Stimulated activated naive CD4-positive, alpha-beta T cell (primary cell): ENCODE measurements around the gene ZFP82.

Experiments
- DNase-seq, 6 experiments: peaks; one replicate each; lab custom pipeline; 2025; lab: John Stamatoyannopoulos, UW

Gene ZFP82

DNA sequence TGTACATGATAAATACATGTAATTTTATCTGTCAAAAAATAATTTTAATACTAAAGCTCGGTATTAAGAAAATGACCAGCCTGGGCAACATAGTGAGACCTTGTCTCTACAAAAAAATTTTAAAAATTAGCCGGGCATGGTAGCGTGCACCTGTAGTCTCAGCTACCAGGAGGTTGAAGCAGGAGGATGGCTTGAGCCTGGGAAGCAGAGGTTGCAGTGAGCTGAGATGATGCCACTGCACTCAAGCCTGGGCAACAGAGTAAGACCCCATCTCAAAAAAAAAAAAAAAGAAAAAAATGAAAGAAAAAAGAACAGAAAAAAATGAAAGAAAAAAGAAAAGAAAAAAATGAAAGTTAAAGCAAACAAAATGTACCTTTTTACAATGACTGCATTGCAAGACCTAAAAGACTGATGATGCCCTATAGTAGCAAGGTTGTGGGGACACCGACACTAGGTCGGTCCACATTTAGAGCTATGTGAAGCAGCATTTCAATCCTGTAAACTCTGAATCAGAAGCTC is 44.7 kb downstream of the ZFP82 start:
- no peak for DNase-seq

DNA sequence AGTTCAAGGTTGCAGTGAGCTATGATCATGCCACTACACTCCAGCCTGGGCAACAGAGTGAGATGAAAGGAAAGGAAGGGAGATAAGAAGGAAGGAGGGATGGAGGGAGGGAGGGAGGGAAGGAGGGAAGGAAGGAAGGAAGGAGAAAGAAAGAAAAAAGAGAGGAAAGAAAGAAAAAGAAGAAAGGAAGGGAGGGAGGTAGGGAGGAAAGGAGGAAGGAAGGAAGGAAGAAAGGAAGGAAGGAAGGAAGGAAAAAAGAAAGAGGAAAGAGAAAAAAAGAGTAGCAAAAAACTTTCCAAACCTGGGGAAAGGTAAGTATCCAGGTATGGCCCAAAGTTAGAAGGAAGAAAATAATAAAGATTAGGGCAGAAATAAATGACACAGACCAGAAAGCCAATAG is 46.6 kb downstream of the ZFP82 start:
- no peak for DNase-seq

DNA sequence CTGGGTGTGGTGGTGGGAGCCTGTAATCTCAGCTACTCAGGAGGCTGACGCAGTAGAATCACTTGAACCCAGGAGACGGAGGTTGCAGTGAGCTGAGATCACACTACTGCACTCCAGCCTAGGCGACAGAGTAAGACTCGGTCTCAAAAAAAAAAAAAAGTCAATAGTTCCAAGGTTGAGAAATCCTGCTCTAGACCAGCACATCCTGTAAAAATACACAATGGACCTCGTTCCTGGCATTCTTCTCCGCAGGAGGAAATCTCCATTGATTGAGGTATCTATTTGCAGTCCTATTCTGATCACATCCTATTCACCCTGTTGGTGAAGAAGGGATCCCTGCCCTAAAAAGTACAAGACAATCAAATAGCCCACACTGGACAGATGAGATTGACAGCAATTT is 54.6 kb downstream of the ZFP82 start:
- DNase-seq, result no peak
